Measurements from ENCODE around the gene GRB2.

GRB2 gene

DNA sequence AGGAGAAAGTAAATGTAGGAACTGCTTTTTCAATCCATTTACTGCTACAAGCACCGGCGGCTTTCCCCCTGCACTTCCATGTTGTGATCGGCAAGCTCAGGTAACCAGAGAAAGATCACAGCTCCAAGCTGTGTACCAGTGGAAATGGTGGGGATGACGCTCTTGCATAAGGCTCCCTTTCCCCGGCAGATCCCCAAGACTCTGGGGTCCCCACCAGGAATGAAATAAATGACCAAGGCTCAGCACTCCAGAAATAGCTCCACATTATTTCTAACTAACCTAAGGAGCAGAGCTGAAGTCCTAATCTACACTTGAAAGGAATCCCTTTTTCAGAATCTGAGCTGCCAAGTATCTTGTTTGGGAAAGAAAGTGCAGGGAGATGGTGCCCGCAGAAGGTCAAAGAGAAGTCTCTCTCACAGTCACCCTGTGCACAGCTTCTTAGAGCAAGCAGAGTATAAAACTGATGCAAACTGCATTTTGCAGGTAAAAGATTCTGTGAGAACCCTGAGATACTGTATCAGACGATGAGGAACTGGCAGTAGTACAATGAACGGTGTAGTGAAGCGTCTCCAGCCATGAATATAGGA, 11.1 kb downstream of the GRB2 start:
- DNase-seq (ENCODE audit: extremely low spot score): no peak

GRCh38 chr17:75393523-75394331, 11.8 kb downstream of the GRB2 start:
- CTCF ChIA-PET: interaction anchor here (0.9 to 1.7 kb wide), 8 partner anchors 10 to 123 kb away, joined by 3 to 8 read pairs (median 5); partner anchors contain the start of genes MIF4GD and TSEN54
- DNase-seq (ENCODE audit: extremely low spot score): peak; percentile 97
- POLR2A ChIA-PET: interaction anchor here (0.6 to 3.7 kb wide), 29 partner anchors 8 to 386 kb away, joined by 3 to 39 read pairs (median 5); partner anchors contain the start of genes GGA3, GRB2, MIF4GD and MRPS7
- TF ChIP-seq ELF4 (IDR thresholded peaks at IDR 0.05): peak; percentile 80
- no peak for TF ChIP-seq SP1 (IDR thresholded peaks at IDR 0.05)
- TF ChIP-seq SUZ12 (IDR thresholded peaks at IDR 0.05): no peak
- peak; percentile 86; the same call in 1 of the 2 replicates for TF ChIP-seq FOXM1 (IDR thresholded peaks at IDR 0.05; ENCODE audit: borderline replicate concordance)
- TF ChIP-seq CTBP1 (IDR thresholded peaks at IDR 0.05; ENCODE audit: borderline replicate concordance): peak; percentile 20; the same call in 1 of the 2 replicates
- TF ChIP-seq NFRKB (IDR thresholded peaks at IDR 0.05): no peak
- TF ChIP-seq, protein P1, sequence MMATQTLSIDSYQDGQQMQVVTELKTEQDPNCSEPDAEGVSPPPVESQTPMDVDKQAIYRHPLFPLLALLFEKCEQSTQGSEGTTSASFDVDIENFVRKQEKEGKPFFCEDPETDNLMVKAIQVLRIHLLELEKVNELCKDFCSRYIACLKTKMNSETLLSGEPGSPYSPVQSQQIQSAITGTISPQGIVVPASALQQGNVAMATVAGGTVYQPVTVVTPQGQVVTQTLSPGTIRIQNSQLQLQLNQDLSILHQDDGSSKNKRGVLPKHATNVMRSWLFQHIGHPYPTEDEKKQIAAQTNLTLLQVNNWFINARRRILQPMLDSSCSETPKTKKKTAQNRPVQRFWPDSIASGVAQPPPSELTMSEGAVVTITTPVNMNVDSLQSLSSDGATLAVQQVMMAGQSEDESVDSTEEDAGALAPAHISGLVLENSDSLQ (IDR thresholded peaks at IDR 0.05): peak; percentile 100
- TF ChIP-seq FOXK2 (IDR thresholded peaks at IDR 0.05): no peak

More for the DNA sequence above, 11.1 kb downstream of the GRB2 start:
- POLR2A ChIA-PET: interaction anchor here (0.9 to 3.7 kb wide), 19 partner anchors 7 to 270 kb away, joined by 3 to 39 read pairs (median 5); partner anchors contain the start of genes GGA3, GRB2, MIF4GD and MRPS7
- CTCF ChIA-PET: interaction anchor here (0.9 to 1.7 kb wide), 6 partner anchors 10 to 124 kb away, joined by 3 to 7 read pairs (median 5); partner anchors contain the start of genes MIF4GD and TSEN54
- TF ChIP-seq, protein P1 (IDR thresholded peaks at IDR 0.05): no peak
- TF ChIP-seq TARDBP (IDR thresholded peaks at IDR 0.05) (no peak), BHLHE40 (IDR thresholded peaks at IDR 0.05; ENCODE audit: borderline replicate concordance) (no peak), L3MBTL2 (conservative IDR thresholded peaks at IDR 0.05) (no peak), SP1 (IDR thresholded peaks at IDR 0.05) (no peak), FOXK2 (IDR thresholded peaks at IDR 0.05) (no peak), CTBP1 (IDR thresholded peaks at IDR 0.05; ENCODE audit: borderline replicate concordance) (no peak), SUZ12 (IDR thresholded peaks at IDR 0.05) (no peak), ELF4 (IDR thresholded peaks at IDR 0.05) (no peak), LEF1 (IDR thresholded peaks at IDR 0.05; ENCODE audit: borderline replicate concordance) (no peak), FOXA1 (IDR thresholded peaks at IDR 0.05) (no peak), ARNT (IDR thresholded peaks at IDR 0.05) (no peak), HDGF (IDR thresholded peaks at IDR 0.05; ENCODE audit: borderline replicate concordance) (no peak)

- ChIA-PET POLR2A (interaction anchor here (0.6 to 3.7 kb wide), 9 partner anchors 9 to 131 kb away, joined by 3 to 39 read pairs (median 15); partner anchors contain the start of genes GGA3, GRB2, MIF4GD and MRPS7), CTCF (interaction anchor here (1.0 to 1.2 kb wide), 3 partner anchors 11 to 70 kb away, joined by 3 to 8 read pairs (median 3); no protein-coding TSS in a partner anchor)
- DNase-seq (ENCODE audit: extremely low spot score): no peak
- TF ChIP-seq SUZ12 (IDR thresholded peaks at IDR 0.05) (no peak), TARDBP (IDR thresholded peaks at IDR 0.05) (no peak), L3MBTL2 (conservative IDR thresholded peaks at IDR 0.05) (no peak), FOXA1 (IDR thresholded peaks at IDR 0.05) (no peak), SP1 (IDR thresholded peaks at IDR 0.05) (no peak), NFRKB (IDR thresholded peaks at IDR 0.05) (no peak), HDGF (IDR thresholded peaks at IDR 0.05; ENCODE audit: borderline replicate concordance) (no peak), LEF1 (IDR thresholded peaks at IDR 0.05; ENCODE audit: borderline replicate concordance) (no peak), CTBP1 (IDR thresholded peaks at IDR 0.05; ENCODE audit: borderline replicate concordance) (no peak), FOXM1 (IDR thresholded peaks at IDR 0.05; ENCODE audit: borderline replicate concordance) (no peak), FOXK2 (IDR thresholded peaks at IDR 0.05) (no peak), ARNT (IDR thresholded peaks at IDR 0.05) (no peak), ELF4 (IDR thresholded peaks at IDR 0.05) (no peak), ZNF384 (IDR thresholded peaks at IDR 0.05) (no peak)
Observed at GRCh38 chr17:75392559-75392958, 12.9 kb downstream of the GRB2 start.

- CTCF ChIA-PET: no interaction called here
- POLR2A ChIA-PET: no interaction called here
- TF ChIP-seq TARDBP (IDR thresholded peaks at IDR 0.05): no peak
- no peak for TF ChIP-seq SUZ12 (IDR thresholded peaks at IDR 0.05)
- TF ChIP-seq ZNF384 (IDR thresholded peaks at IDR 0.05): no peak
- no peak for TF ChIP-seq CTBP1 (IDR thresholded peaks at IDR 0.05; ENCODE audit: borderline replicate concordance)
- TF ChIP-seq FOXK2 (IDR thresholded peaks at IDR 0.05): no peak
- no peak for TF ChIP-seq HDGF (IDR thresholded peaks at IDR 0.05; ENCODE audit: borderline replicate concordance)
- TF ChIP-seq FOXM1 (IDR thresholded peaks at IDR 0.05; ENCODE audit: borderline replicate concordance): no peak
- TF ChIP-seq NFRKB (IDR thresholded peaks at IDR 0.05): no peak
- no peak for DNase-seq (ENCODE audit: extremely low spot score)
Observed at GRCh38 chr17:75390982-75391381, 14.5 kb downstream of the GRB2 start.

GRCh38 chr17:75388476-75389030, 16.9 kb downstream of the GRB2 start:
- no peak for DNase-seq (ENCODE audit: extremely low spot score)
- TF ChIP-seq ARNT (IDR thresholded peaks at IDR 0.05): no peak
- no peak for TF ChIP-seq CTBP1 (IDR thresholded peaks at IDR 0.05; ENCODE audit: borderline replicate concordance)
- TF ChIP-seq L3MBTL2 (conservative IDR thresholded peaks at IDR 0.05): no peak
- TF ChIP-seq FOXA1 (IDR thresholded peaks at IDR 0.05): no peak
- TF ChIP-seq HDGF (IDR thresholded peaks at IDR 0.05; ENCODE audit: borderline replicate concordance): no peak
- TF ChIP-seq TARDBP (IDR thresholded peaks at IDR 0.05): no peak
- no peak for TF ChIP-seq BHLHE40 (IDR thresholded peaks at IDR 0.05; ENCODE audit: borderline replicate concordance)
- TF ChIP-seq, protein P1 (IDR thresholded peaks at IDR 0.05): no peak
- TF ChIP-seq SP1 (IDR thresholded peaks at IDR 0.05): no peak
- TF ChIP-seq SUZ12 (IDR thresholded peaks at IDR 0.05): no peak
- TF ChIP-seq NFRKB (IDR thresholded peaks at IDR 0.05): no peak
- TF ChIP-seq ELF4 (IDR thresholded peaks at IDR 0.05): no peak
- no peak for TF ChIP-seq ZNF384 (IDR thresholded peaks at IDR 0.05)
- no peak for TF ChIP-seq FOXM1 (IDR thresholded peaks at IDR 0.05; ENCODE audit: borderline replicate concordance)
- no peak for TF ChIP-seq LEF1 (IDR thresholded peaks at IDR 0.05; ENCODE audit: borderline replicate concordance)
- CTCF ChIA-PET: no interaction called here
- POLR2A ChIA-PET: no interaction called here
